GM13977 (cell line): ENCODE results near the gene PAX8.
"Not testable (repeated sequence)": the region's sequence is repeated elsewhere in the genome, so short reads cannot be mapped to it uniquely, and the experiment has no call there.

ENCODE experiments used
- DNase-seq: peaks from one replicate; pipeline ENCODE4 v3.0.0; 2012; ENCODE audit warnings: low spot score
- in situ Hi-C: fragments of 300-500 bp; cut with MboI; formaldehyde crosslinking; loops from one replicate; pipeline ENCODE4 v1.12.0; 2022; ENCODE audit warnings: low sequenced_read_pairs, low pct_unique_long_range_greater_than_20kb, mixed read lengths, inconsistent platforms; ENCODE audit not compliant: unreplicated experiment
- TF ChIP-seq, protein P1 (sequence below): IDR thresholded peaks from 2 replicates; pipeline ENCODE4 v1.5.1; 2012; ENCODE audit warnings: mild to moderate bottlenecking, control low read depth; ENCODE audit not compliant: insufficient read depth; ENCODE audit errors: extremely low read depth, missing control alignments

The PAX8 gene

DNA sequence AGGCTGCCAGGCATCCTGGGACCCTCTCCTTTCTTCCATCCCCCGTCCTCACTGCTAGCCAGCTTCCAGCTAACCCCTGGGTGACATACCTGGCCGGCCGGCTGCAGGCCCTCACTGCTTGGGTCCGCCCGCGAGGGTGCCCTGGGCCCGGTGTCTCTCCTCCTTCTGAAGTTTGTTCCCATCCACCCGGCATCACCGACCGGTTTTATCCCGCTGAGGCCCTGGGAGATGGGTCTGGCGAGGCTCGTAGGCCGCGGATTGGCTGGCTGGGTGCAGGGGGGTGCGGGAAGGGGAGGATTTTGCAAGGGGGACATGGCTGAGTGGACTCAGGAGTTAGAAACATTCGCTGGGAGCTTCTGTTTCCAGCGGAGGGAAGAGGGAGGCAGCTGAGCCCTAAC, at the start of gene PAX8:
Gene PAX8 (minus strand): TSS at position 180 of the 398 bp plus-strand sequence. CDS start 527 bp downstream, outside the sequence.
- no peak for DNase-seq
- in situ Hi-C loops = no loop called here
- TF ChIP-seq, protein P1, sequence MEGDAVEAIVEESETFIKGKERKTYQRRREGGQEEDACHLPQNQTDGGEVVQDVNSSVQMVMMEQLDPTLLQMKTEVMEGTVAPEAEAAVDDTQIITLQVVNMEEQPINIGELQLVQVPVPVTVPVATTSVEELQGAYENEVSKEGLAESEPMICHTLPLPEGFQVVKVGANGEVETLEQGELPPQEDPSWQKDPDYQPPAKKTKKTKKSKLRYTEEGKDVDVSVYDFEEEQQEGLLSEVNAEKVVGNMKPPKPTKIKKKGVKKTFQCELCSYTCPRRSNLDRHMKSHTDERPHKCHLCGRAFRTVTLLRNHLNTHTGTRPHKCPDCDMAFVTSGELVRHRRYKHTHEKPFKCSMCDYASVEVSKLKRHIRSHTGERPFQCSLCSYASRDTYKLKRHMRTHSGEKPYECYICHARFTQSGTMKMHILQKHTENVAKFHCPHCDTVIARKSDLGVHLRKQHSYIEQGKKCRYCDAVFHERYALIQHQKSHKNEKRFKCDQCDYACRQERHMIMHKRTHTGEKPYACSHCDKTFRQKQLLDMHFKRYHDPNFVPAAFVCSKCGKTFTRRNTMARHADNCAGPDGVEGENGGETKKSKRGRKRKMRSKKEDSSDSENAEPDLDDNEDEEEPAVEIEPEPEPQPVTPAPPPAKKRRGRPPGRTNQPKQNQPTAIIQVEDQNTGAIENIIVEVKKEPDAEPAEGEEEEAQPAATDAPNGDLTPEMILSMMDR = no peak

DNA sequence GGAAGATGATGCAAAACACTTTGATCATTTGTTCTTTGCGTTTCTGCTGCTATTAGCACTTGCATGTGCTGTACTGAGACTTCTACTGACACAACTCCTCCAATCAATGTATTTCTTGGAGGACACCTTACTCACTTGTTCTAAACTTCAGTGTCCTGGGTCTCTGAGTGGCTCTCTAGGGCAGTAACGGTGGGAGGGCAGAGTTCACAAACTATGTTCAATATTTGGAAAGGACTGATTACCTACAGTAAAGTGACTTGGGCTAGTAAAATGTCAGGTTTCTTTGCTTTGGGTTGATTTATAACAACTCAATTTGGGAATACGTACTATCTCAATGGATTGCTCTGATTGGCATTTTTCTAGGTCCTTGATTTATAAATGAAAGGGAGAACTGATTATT, 49.3 kb upstream of the PAX8 start:
- in situ Hi-C loops = no loop called here
- TF ChIP-seq, protein P1 = no peak

DNA sequence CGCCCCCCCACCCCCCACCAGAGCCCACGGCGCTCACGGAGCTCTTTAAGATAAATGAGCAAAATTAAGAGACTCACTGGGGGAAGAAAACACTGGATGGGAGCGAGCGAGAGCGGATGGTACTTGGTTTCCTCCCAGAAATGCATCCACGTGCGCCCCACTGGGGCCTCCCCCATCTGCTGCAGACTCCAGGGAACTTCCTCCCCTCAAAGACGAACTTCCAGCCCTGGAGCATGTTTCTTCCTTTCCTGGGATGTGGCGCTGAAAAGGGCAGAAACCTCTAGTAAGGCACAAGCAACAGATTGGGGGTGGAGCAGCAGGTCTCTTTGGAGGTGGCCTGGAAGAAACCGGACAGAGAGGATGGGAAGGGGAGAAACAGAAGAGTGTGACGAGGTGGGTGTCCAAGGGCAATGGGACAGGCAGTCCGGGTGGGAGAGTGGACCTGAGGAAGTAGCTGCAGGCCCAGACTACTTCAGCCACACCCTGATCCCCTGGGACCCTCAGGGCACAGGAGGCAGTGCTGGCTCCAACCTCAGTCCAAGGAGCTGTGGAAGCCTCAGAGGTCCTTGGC, 46.5 kb upstream of the PAX8 start:
- DNase-seq, in situ Hi-C loops: not testable (repeated sequence)

More for the DNA sequence above, 49.3 kb upstream of the PAX8 start:
- no peak for DNase-seq

DNA sequence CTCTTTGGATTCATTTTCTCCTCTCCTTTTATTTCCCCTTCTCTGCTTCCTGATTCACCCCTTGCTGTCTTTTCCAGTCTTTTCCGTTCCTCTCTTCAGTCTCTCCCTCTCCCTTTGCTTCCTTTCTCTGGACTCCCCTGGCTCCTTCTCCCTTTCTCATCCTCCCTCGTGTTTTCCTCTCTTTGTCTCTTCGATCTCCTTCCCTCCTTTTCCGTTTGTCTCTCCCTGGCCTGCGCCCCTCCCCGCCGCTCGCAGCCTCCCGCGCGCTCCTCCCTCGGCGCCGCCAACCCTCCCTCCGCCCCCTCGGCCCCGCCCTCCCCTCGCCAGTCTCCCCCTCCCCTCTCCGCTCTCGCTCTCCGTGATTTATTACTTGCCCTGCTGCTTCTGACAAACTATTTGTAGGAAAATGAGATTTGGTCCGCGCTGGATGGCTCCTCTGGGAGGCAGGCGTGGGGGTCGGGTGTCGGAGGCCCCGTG, 46.0 kb upstream of the PAX8 start:
- in situ Hi-C loops = no loop called here
- DNase-seq = peak; percentile 79
- TF ChIP-seq, protein P1 = no peak

DNA sequence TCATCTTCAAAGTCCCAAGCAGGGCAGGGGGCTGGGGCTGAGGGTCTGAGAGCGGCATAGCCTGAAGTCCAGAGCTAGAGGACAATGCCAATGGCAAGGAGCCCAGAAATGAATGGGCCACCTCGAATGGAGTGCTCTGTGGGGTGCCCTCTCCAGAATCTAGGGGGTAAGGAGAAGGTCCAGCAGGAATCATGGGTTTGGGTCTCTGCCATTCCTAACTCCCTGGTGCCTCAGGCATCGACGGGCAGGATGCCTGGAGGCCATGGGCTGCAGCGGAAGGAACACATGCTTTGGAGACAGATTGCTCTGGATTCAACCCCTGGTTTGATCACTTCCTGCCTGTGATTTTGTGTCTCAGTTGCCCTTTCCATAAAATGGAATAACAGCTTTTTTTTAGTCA, 44.4 kb upstream of the PAX8 start:
- DNase-seq, in situ Hi-C loops: not testable (repeated sequence)

DNA sequence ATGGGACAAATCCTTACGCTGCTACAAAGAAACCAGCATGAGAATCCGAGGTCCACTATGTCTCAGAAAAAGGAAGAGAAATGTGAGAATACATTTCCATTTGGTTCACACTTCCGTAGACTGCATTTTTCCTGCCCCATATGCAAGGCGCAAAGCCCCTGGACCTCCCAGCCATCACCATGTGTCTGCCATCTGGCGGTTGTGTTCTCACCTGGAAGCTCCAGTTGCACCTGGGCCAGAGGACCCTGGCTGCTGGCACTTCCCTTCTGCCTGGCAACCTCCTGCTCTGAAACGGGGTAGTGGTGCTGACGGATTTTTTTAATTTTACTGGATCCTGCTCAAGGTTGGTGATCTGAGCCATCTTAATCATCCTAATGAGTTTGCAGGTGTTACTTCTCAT, 41.4 kb upstream of the PAX8 start:
- in situ Hi-C loops = not testable (repeated sequence)

DNA sequence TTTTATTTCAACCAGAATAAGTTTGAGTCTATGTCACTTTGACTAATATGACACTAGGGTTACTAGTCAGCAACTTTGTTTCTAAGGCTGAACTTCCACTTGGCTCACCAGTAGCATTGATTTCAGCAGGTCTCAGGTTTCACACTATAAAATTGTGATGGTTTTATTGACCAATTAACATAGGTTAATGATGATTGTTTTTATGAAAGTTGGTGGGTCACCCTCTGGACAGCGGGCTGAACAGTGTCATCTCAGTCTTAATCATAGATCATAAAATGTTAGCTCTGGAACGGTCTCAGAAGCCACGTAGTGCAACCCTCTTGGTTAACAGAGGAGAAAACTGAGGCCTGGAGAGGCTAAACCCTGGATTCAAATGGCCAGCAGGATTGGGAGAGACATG, 40.2 kb upstream of the PAX8 start:
- in situ Hi-C loops, DNase-seq: not testable (repeated sequence)

More for the DNA sequence above, 41.4 kb upstream of the PAX8 start:
- not testable (repeated sequence) for DNase-seq

DNA sequence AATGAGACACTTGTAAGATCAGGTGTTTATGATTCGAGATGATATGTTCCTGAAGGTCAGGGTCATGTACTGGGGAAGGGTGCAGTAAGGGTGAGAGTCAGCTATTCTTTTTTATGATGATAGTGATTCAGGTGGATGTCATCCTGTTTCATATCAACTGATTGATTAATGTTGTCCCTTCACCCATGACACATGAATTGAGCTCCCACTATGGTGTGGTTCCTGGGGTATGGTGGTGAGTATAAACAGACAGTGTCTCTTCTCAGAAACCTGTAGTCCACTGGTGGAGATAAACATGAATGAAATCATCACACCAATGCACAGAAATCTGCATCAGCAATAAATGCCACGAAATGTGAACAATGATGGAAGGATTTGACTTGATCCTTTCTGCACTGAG, 37.4 kb upstream of the PAX8 start:
- TF ChIP-seq, protein P1 = no peak
- in situ Hi-C loops = no loop called here
- DNase-seq = no peak

DNA sequence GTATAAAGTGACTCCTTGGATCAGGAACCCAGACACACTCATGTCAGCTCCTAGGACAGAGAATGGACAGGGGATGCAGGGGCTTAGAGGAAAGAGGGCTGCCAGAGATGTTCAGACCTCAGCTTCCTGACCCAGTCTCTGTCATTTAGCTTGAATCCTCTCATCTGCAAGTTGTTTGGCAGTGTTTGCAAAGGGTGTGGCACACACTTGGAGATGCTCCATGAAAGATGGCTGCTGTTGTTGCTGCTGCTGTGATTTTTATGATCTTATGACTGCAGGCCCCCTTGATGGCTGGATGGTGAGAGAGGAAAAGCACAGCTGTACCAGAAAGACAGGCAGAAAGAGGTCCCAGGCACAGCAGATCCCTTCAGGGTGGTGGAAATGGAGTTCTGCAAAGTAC, 35.9 kb upstream of the PAX8 start:
- DNase-seq, in situ Hi-C loops: not testable (repeated sequence)

DNA sequence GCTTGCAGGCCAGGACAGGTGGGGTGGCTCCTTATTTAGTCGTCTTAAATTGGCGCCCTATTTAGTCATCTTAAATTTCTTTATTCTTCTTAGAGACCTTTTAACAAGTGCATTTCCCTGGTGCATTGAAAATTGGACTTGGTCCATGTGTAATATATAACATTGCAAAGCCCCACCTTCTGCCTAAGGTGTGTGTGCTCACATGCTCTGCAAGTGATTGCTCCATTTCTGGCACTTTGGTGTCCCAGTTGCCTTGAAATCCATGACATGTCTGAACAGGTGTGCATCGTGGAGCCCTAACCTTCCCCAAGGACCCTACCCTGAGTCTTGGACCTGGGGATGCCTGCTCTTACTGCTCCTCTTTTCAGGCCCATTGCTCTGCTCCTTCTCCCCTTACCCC, 35.5 kb upstream of the PAX8 start:
- in situ Hi-C loops, DNase-seq: not testable (repeated sequence)

DNA sequence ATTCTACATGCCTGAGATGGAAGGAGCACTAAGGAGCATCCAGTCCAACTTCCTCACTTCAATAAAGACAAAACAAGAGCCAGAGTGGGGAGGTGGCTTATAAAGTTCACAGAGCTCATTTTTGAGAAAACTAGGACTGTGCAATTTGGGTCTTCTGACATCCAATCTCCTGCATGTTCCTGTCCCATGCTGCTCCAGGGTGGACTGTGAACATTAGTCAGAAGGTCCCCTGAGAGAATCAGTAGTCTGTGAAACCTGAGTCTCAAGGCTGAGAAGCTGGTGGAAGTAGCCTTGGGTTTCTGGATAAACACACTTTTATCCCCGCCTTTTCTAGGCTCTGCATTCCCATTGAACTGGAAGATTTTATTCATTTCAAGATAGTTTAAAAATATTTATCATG, 33.1 kb upstream of the PAX8 start:
- in situ Hi-C loops = not testable (repeated sequence)

DNA sequence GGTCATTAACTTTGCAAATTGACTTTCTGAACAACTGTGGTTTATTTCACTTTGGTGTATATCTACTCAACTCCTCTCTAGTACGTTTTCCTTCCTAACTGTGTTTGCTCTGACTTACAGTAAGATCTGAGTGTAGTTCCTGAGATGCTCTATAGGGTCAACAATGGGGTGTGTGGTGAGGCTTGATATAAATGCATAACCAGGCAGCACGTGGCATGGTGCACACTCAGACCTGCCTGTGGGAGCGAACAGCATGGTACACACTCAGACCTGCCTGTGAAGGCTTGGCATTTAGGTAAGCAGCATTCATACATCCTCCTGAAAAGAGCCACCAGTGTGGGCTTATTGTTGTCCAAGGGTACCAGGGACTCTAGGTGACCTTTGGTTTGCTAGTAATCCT, 32.5 kb upstream of the PAX8 start:
- DNase-seq, in situ Hi-C loops: not testable (repeated sequence)

More for the DNA sequence above, 33.1 kb upstream of the PAX8 start:
- not testable (repeated sequence) for DNase-seq
